ENCODE results near the gene FMNL2. TPM values are rescaled to one million over a fixed set of nuclear protein-coding genes. Genes with fewer than 3 reads are reported as not detected.
"Not testable (repeated sequence)": the region's sequence is repeated elsewhere in the genome, so short reads cannot be mapped to it uniquely, and the experiment has no call there.

Gene FMNL2
- total and polyA plus RNA-seq, 4 donors, result 81.1 to 173 (median 146) TPM

- H3K9me3 ChIP-seq (ENCODE audit: control insufficient read depth, insufficient read depth, low read length); H3K4me3 ChIP-seq (ENCODE audit: low read depth, low read length); H3K27ac ChIP-seq (ENCODE audit: low read depth, low read length); H3K4me1 ChIP-seq (ENCODE audit: control insufficient read depth, insufficient read depth, low read length); H3K27me3 ChIP-seq (ENCODE audit: control insufficient read depth, insufficient read depth, low read length); H3K36me3 ChIP-seq (ENCODE audit: control insufficient read depth, insufficient read depth, low read length); DNase-seq (ENCODE audit: low read depth in 4 of 6, low spot score in 6 of 6): not testable (repeated sequence)
- 100% methylated on average over 1 of the region's 3 CpGs for WGBS (ENCODE audit: insufficient coverage)
Observed at GRCh38 chr2:152522446-152522845, 187.5 kb downstream of the FMNL2 start.

GRCh38 chr2:152523091-152523490, 188.1 kb downstream of the FMNL2 start:
- H3K4me3 ChIP-seq (ENCODE audit: low read depth, low read length), result no peak overlapping the region
- no peaks in the 10 kb centered on the region for H3K9me3 ChIP-seq (ENCODE audit: control insufficient read depth, insufficient read depth, low read length)
- DNase-seq (ENCODE audit: low read depth in 4 of 6, low spot score in 6 of 6), result no peak
- no peaks in the 10 kb centered on the region for H3K27me3 ChIP-seq (ENCODE audit: control insufficient read depth, insufficient read depth, low read length)
- no peaks in the 10 kb centered on the region for H3K36me3 ChIP-seq (ENCODE audit: control insufficient read depth, insufficient read depth, low read length)
- H3K4me1 ChIP-seq (ENCODE audit: control insufficient read depth, insufficient read depth, low read length), result peaks cover 6% of the 10 kb centered on the region
- no peak overlapping the region for H3K27ac ChIP-seq (ENCODE audit: low read depth, low read length)

GRCh38 chr2:152525277-152525838, 190.4 kb downstream of the FMNL2 start:
- Histone ChIP-seq H3K36me3 (ENCODE audit: control insufficient read depth, insufficient read depth, low read length) (no peaks in the 10 kb centered on the region), H3K27ac (ENCODE audit: low read depth, low read length) (no peak overlapping the region), H3K4me3 (ENCODE audit: low read depth, low read length) (no peak overlapping the region), H3K27me3 (ENCODE audit: control insufficient read depth, insufficient read depth, low read length) (no peaks in the 10 kb centered on the region), H3K4me1 (ENCODE audit: control insufficient read depth, insufficient read depth, low read length) (no peaks in the 10 kb centered on the region), H3K9me3 (ENCODE audit: control insufficient read depth, insufficient read depth, low read length) (no peaks in the 10 kb centered on the region)
- DNase-seq (ENCODE audit: low read depth in 4 of 6, low spot score in 6 of 6), result no peak
- no CpG with 5 or more reads among the region's 6 CpGs for WGBS (ENCODE audit: insufficient coverage)

- H3K4me3 ChIP-seq (ENCODE audit: low read depth, low read length), result no peak overlapping the region
- peak overlapping the region; percentile 60 for H3K27ac ChIP-seq (ENCODE audit: low read depth, low read length)
- H3K27me3 ChIP-seq (ENCODE audit: control insufficient read depth, insufficient read depth, low read length), result no peaks in the 10 kb centered on the region
- peaks cover 3% of the 10 kb centered on the region for H3K4me1 ChIP-seq (ENCODE audit: control insufficient read depth, insufficient read depth, low read length)
- WGBS (ENCODE audit: insufficient coverage), result 27% methylated on average over 2 of the region's 4 CpGs
- H3K36me3 ChIP-seq (ENCODE audit: control insufficient read depth, insufficient read depth, low read length), result no peaks in the 10 kb centered on the region
- no peak for DNase-seq (ENCODE audit: low read depth in 4 of 6, low spot score in 6 of 6)
- H3K9me3 ChIP-seq (ENCODE audit: control insufficient read depth, insufficient read depth, low read length), result no peaks in the 10 kb centered on the region
Observed at GRCh38 chr2:152529420-152530115, 194.6 kb downstream of the FMNL2 start.

GRCh38 chr2:152532241-152532640, 197.3 kb downstream of the FMNL2 start:
- no peak overlapping the region for H3K4me3 ChIP-seq (ENCODE audit: low read depth, low read length)
- H3K27me3 ChIP-seq (ENCODE audit: control insufficient read depth, insufficient read depth, low read length), result no peaks in the 10 kb centered on the region
- H3K9me3 ChIP-seq (ENCODE audit: control insufficient read depth, insufficient read depth, low read length), result no peaks in the 10 kb centered on the region
- no peaks in the 10 kb centered on the region for H3K36me3 ChIP-seq (ENCODE audit: control insufficient read depth, insufficient read depth, low read length)
- no CpG with 5 or more reads among the region's 3 CpGs for whole genome bisulfite sequencing (ENCODE audit: insufficient coverage)
- DNase-seq (ENCODE audit: low read depth in 4 of 6, low spot score in 6 of 6), result no peak
- H3K27ac ChIP-seq (ENCODE audit: low read depth, low read length), result no peak overlapping the region
- peaks cover 6% of the 10 kb centered on the region for H3K4me1 ChIP-seq (ENCODE audit: control insufficient read depth, insufficient read depth, low read length)

- Histone ChIP-seq H3K9me3 (ENCODE audit: control insufficient read depth, insufficient read depth, low read length) (no peaks in the 10 kb centered on the region), H3K4me1 (ENCODE audit: control insufficient read depth, insufficient read depth, low read length) (peaks cover 6% of the 10 kb centered on the region), H3K4me3 (ENCODE audit: low read depth, low read length) (no peak overlapping the region), H3K27ac (ENCODE audit: low read depth, low read length) (peak overlapping the region; percentile 42), H3K27me3 (ENCODE audit: control insufficient read depth, insufficient read depth, low read length) (no peaks in the 10 kb centered on the region), H3K36me3 (ENCODE audit: control insufficient read depth, insufficient read depth, low read length) (no peaks in the 10 kb centered on the region)
- WGBS (ENCODE audit: insufficient coverage), result 100% methylated on average over 2 of the region's 7 CpGs
- DNase-seq (ENCODE audit: low read depth in 4 of 6, low spot score in 6 of 6), result no peak
Observed at GRCh38 chr2:152534460-152535135, 199.6 kb downstream of the FMNL2 start.

GRCh38 chr2:152537081-152537651, 202.2 kb downstream of the FMNL2 start:
- H3K27ac ChIP-seq (ENCODE audit: low read depth, low read length), result no peak overlapping the region
- H3K9me3 ChIP-seq (ENCODE audit: control insufficient read depth, insufficient read depth, low read length), result no peaks in the 10 kb centered on the region
- 48% methylated on average over 6 of the region's 9 CpGs for WGBS (ENCODE audit: insufficient coverage)
- H3K4me1 ChIP-seq (ENCODE audit: control insufficient read depth, insufficient read depth, low read length), result peaks cover 3% of the 10 kb centered on the region
- no peaks in the 10 kb centered on the region for H3K27me3 ChIP-seq (ENCODE audit: control insufficient read depth, insufficient read depth, low read length)
- H3K4me3 ChIP-seq (ENCODE audit: low read depth, low read length), result no peak overlapping the region
- DNase-seq (ENCODE audit: low read depth in 4 of 6, low spot score in 6 of 6), result peak in 1 of 6 donors; percentile 84
- no peaks in the 10 kb centered on the region for H3K36me3 ChIP-seq (ENCODE audit: control insufficient read depth, insufficient read depth, low read length)

GRCh38 chr2:152539424-152539823, 204.4 kb downstream of the FMNL2 start:
- H3K4me3 ChIP-seq (ENCODE audit: low read depth, low read length), result no peak overlapping the region
- no peaks in the 10 kb centered on the region for H3K9me3 ChIP-seq (ENCODE audit: control insufficient read depth, insufficient read depth, low read length)
- H3K36me3 ChIP-seq (ENCODE audit: control insufficient read depth, insufficient read depth, low read length), result no peaks in the 10 kb centered on the region
- no peak for DNase-seq (ENCODE audit: low read depth in 4 of 6, low spot score in 6 of 6)
- WGBS (ENCODE audit: insufficient coverage), result 100% methylated on average over 1 of the region's 2 CpGs
- H3K27ac ChIP-seq (ENCODE audit: low read depth, low read length), result no peak overlapping the region
- H3K4me1 ChIP-seq (ENCODE audit: control insufficient read depth, insufficient read depth, low read length), result peaks cover 3% of the 10 kb centered on the region
- H3K27me3 ChIP-seq (ENCODE audit: control insufficient read depth, insufficient read depth, low read length), result no peaks in the 10 kb centered on the region

- Histone ChIP-seq H3K4me1 (ENCODE audit: control insufficient read depth, insufficient read depth, low read length) (peaks cover 8% of the 10 kb centered on the region), H3K36me3 (ENCODE audit: control insufficient read depth, insufficient read depth, low read length) (no peaks in the 10 kb centered on the region), H3K4me3 (ENCODE audit: low read depth, low read length) (no peak overlapping the region), H3K9me3 (ENCODE audit: control insufficient read depth, insufficient read depth, low read length) (no peaks in the 10 kb centered on the region), H3K27ac (ENCODE audit: low read depth, low read length) (no peak overlapping the region), H3K27me3 (ENCODE audit: control insufficient read depth, insufficient read depth, low read length) (no peaks in the 10 kb centered on the region)
- WGBS (ENCODE audit: insufficient coverage), result no CpG with 5 or more reads among the region's 3 CpGs
- DNase-seq (ENCODE audit: low read depth in 4 of 6, low spot score in 6 of 6), result no peak
Observed at GRCh38 chr2:152541712-152542111, 206.7 kb downstream of the FMNL2 start.

Measured in spinal cord (tissue), 10 donors.